ENCODE results near the gene HIVEP3. TPM values are rescaled to one million over a fixed set of nuclear protein-coding genes. Genes with fewer than 3 reads are reported as not detected.

HIVEP3 gene
- total and polyA plus RNA-seq, 4 donors, result 7.0 to 14.7 (median 8.8) TPM

GRCh38 chr1:41749991-41750745, 168.6 kb downstream of the HIVEP3 start:
- Histone ChIP-seq H3K27me3 (ENCODE audit: control insufficient read depth in 3 of 3, insufficient read depth in 3 of 3, low read length in 2 of 3) (no peaks in the 10 kb centered on the region), H3K4me1 (ENCODE audit: control insufficient read depth in 5 of 5, insufficient read depth in 5 of 5, low read length in 5 of 5) (peaks cover 0 to 3% (median 0%) of the 10 kb centered on the region in 5 donors), H3K9ac (ENCODE audit: insufficient read depth in 1 of 2, low read length in 2 of 2) (no peak overlapping the region), H3K4me3 (no peak overlapping the region), H3K9me3 (ENCODE audit: control insufficient read depth in 4 of 4, insufficient read depth in 3 of 4, low read length in 3 of 4) (no peaks in the 10 kb centered on the region), H3K36me3 (ENCODE audit: control insufficient read depth in 4 of 4, insufficient read depth in 4 of 4, low read length in 4 of 4) (no peaks in the 10 kb centered on the region), H3K27ac (ENCODE audit: low read depth in 1 of 2, low read length in 1 of 2) (no peak overlapping the region)
- DNase-seq (no peak), ATAC-seq (ENCODE audit: insufficient read depth, low FRiP score) (no peak)
- 69 to 73% methylated on average over 11 of the region's 11 CpGs for WGBS, 2 donors
- TF ChIP-seq CTCF (IDR thresholded peaks at IDR 0.05; ENCODE audit: control extremely low read depth, extremely low read depth), result no peak

- Histone ChIP-seq H3K27me3 (ENCODE audit: control insufficient read depth in 3 of 3, insufficient read depth in 3 of 3, low read length in 2 of 3) (no peaks in the 10 kb centered on the region), H3K36me3 (ENCODE audit: control insufficient read depth in 4 of 4, insufficient read depth in 4 of 4, low read length in 4 of 4) (no peaks in the 10 kb centered on the region), H3K9ac (ENCODE audit: insufficient read depth in 1 of 2, low read length in 2 of 2) (no peak overlapping the region), H3K4me3 (no peak overlapping the region), H3K27ac (ENCODE audit: low read depth in 1 of 2, low read length in 1 of 2) (no peak overlapping the region), H3K9me3 (ENCODE audit: control insufficient read depth in 4 of 4, insufficient read depth in 3 of 4, low read length in 3 of 4) (no peaks in the 10 kb centered on the region), H3K4me1 (ENCODE audit: control insufficient read depth in 5 of 5, insufficient read depth in 5 of 5, low read length in 5 of 5) (peaks cover 0 to 11% (median 7%) of the 10 kb centered on the region in 5 donors)
- DNase-seq, result no peak
- TF ChIP-seq CTCF (IDR thresholded peaks at IDR 0.05; ENCODE audit: control extremely low read depth, extremely low read depth), result no peak
- WGBS, 2 donors, result 70 to 78% methylated on average over 2 of the region's 2 CpGs
- no peak for ATAC-seq (ENCODE audit: insufficient read depth, low FRiP score)
These were observed 173.7 kb downstream of the HIVEP3 start for GRCh38 chr1:41745022-41745421.

GRCh38 chr1:41743366-41743765, 175.4 kb downstream of the HIVEP3 start:
- Histone ChIP-seq H3K27ac (ENCODE audit: low read depth in 1 of 2, low read length in 1 of 2) (no peak overlapping the region), H3K9ac (ENCODE audit: insufficient read depth in 1 of 2, low read length in 2 of 2) (no peak overlapping the region), H3K36me3 (ENCODE audit: control insufficient read depth in 4 of 4, insufficient read depth in 4 of 4, low read length in 4 of 4) (no peaks in the 10 kb centered on the region), H3K4me1 (ENCODE audit: control insufficient read depth in 5 of 5, insufficient read depth in 5 of 5, low read length in 5 of 5) (peaks cover 0 to 23% (median 15%) of the 10 kb centered on the region in 5 donors), H3K9me3 (ENCODE audit: control insufficient read depth in 4 of 4, insufficient read depth in 3 of 4, low read length in 3 of 4) (no peaks in the 10 kb centered on the region), H3K27me3 (ENCODE audit: control insufficient read depth in 3 of 3, insufficient read depth in 3 of 3, low read length in 2 of 3) (no peaks in the 10 kb centered on the region), H3K4me3 (no peak overlapping the region)
- no peak for TF ChIP-seq CTCF (IDR thresholded peaks at IDR 0.05; ENCODE audit: control extremely low read depth, extremely low read depth)
- WGBS, 2 donors, result 94% methylated on average over 3 of the region's 3 CpGs
- DNase-seq (peak in 1 of 3 donors; percentile 48), ATAC-seq (ENCODE audit: insufficient read depth, low FRiP score) (no peak)
